Neural cell (in vitro differentiated cells): ENCODE results near the gene TXNL1. TPM values are rescaled to one million over a fixed set of nuclear protein-coding genes. Genes with fewer than 3 reads are reported as not detected.

Experiments used
- H2AFZ ChIP-seq: fragments of 200-600, 300-800 bp; sonication (generic), shearing (Covaris generic); 2 replicates; pipeline ENCODE4 v1.6.0; 2014; ENCODE audit warnings: low read depth, mild to moderate bottlenecking, antibody characterized with exemption, low read length, moderate library complexity
- H3F3A ChIP-seq: fragments of 200-600 bp; shearing (Covaris generic); 2 replicates; pipeline ENCODE4 v1.6.1; 2016; ENCODE audit warnings: mild to moderate bottlenecking, moderate library complexity, mixed read lengths, antibody characterized with exemption, low read length; ENCODE audit not compliant: insufficient read depth, poor library complexity, severe bottlenecking
- H3K27ac ChIP-seq: fragments of 200-600, 300-800 bp; sonication (generic), shearing (Covaris generic); 2 replicates; pipeline ENCODE4 v1.5.1; 2014; ENCODE audit warnings: mild to moderate bottlenecking, low read length, moderate library complexity
- H3K27me3 ChIP-seq: fragments of 300-800, 200-600 bp; sonication (generic), shearing (Covaris generic); 2 replicates; pipeline ENCODE4 v1.6.0; 2014; ENCODE audit warnings: mild to moderate bottlenecking, low read depth, low read length, moderate library complexity; ENCODE audit not compliant: insufficient read depth
- H3K36me3 ChIP-seq: fragments of 300-800, 200-600 bp; sonication (generic), shearing (Covaris generic); 2 replicates; pipeline ENCODE4 v1.5.1; 2014; ENCODE audit warnings: mild to moderate bottlenecking, antibody characterized with exemption, low read length, moderate library complexity; ENCODE audit not compliant: insufficient read depth
- H3K4me2 ChIP-seq: fragments of 300-800, 200-600 bp; sonication (generic), shearing (Covaris generic); 2 replicates; pipeline ENCODE4 v1.6.0; 2014; ENCODE audit warnings: mild to moderate bottlenecking, low read length
- H3K4me3 ChIP-seq: fragments of 300-800, 200-600 bp; sonication (generic), shearing (Covaris generic); 2 replicates; pipeline ENCODE4 v1.5.1; 2014; ENCODE audit warnings: mild to moderate bottlenecking, low read length, moderate library complexity
- H3K79me2 ChIP-seq: fragments of 200-600 bp; shearing (Covaris generic); replicated peaks from 2 replicates; pipeline ENCODE4 v1.6.0; 2014; ENCODE audit warnings: mild to moderate bottlenecking, low read length, moderate library complexity; ENCODE audit not compliant: insufficient read depth
- H3K9ac ChIP-seq: fragments of 300-800, 200-600 bp; sonication (generic), shearing (Covaris generic); 2 replicates; pipeline ENCODE4 v1.6.1; 2016; ENCODE audit warnings: mild to moderate bottlenecking, low read length, mixed read lengths
- H3K9me2 ChIP-seq: fragments of 200-600 bp; shearing (Covaris generic); 2 replicates; pipeline ENCODE4 v1.6.1; 2016; ENCODE audit warnings: mild to moderate bottlenecking, low read length, mixed read lengths; ENCODE audit not compliant: insufficient read depth
- H3K9me3 ChIP-seq: fragments of 200-600, 300-800 bp; sonication (generic), shearing (Covaris generic); 2 replicates; pipeline ENCODE4 v1.6.1; 2016; ENCODE audit warnings: mild to moderate bottlenecking, mixed run types, low read length, moderate library complexity, mixed read lengths
- H4K20me1 ChIP-seq: fragments of 200-600 bp; shearing (Covaris generic); 2 replicates; pipeline ENCODE4 v1.6.1; 2016; ENCODE audit warnings: mild to moderate bottlenecking, mixed run types; ENCODE audit not compliant: insufficient read depth
- EP300 ChIP-seq: fragments of 450-650 bp; conservative IDR thresholded peaks from 2 replicates; pipeline ENCODE4 v1.6.1; 2014; ENCODE audit warnings: antibody characterized with exemption, mild to moderate bottlenecking, moderate library complexity; ENCODE audit not compliant: poor library complexity, severe bottlenecking
- EZH2 ChIP-seq: fragments of 200-600, 300-800 bp; shearing (Covaris generic), sonication (generic); IDR thresholded peaks from 2 replicates; pipeline ENCODE4 v1.6.1; 2014; ENCODE audit warnings: antibody characterized with exemption, low read length, borderline replicate concordance, mild to moderate bottlenecking; ENCODE audit not compliant: insufficient read depth, poor library complexity, severe bottlenecking
- MXI1 ChIP-seq: fragments of 450-650 bp; conservative IDR thresholded peaks from 2 replicates; pipeline ENCODE4 v1.6.1; 2014; ENCODE audit warnings: antibody characterized with exemption, mild to moderate bottlenecking; ENCODE audit not compliant: poor library complexity, severe bottlenecking
- POLR2AphosphoS5 ChIP-seq: IDR thresholded peaks from 2 replicates; pipeline ENCODE4 v1.6.1; 2012
- RAD21 ChIP-seq: fragments of 450-650 bp; conservative IDR thresholded peaks from 2 replicates; pipeline ENCODE4 v1.6.1; 2014; ENCODE audit warnings: antibody characterized with exemption, mild to moderate bottlenecking, moderate library complexity
- REST ChIP-seq: IDR thresholded peaks from 2 replicates; pipeline ENCODE4 v1.6.1; 2012; ENCODE audit warnings: borderline replicate concordance
- SMC3 ChIP-seq: fragments of 450-650 bp; conservative IDR thresholded peaks from 2 replicates; pipeline ENCODE4 v1.6.1; 2014; ENCODE audit warnings: antibody characterized with exemption, mild to moderate bottlenecking, moderate library complexity; ENCODE audit not compliant: poor library complexity
- TAF1 ChIP-seq: IDR thresholded peaks from 2 replicates; pipeline ENCODE4 v1.6.1; 2012; ENCODE audit warnings: low read depth
- polyA plus RNA-seq: library from polyadenylated mRNA; depleted of rRNA; stranded (reverse); fragments of >200 nt; gene quantifications from 2 replicates; pipeline ENCODE4 v1.2.3, GENCODE V29; 2014
- TF ChIP-seq, protein P1 (sequence below): fragments of 450-650 bp; IDR thresholded peaks from 2 replicates; pipeline ENCODE4 v1.5.1; 2014; ENCODE audit warnings: antibody characterized with exemption, mild to moderate bottlenecking, moderate library complexity; ENCODE audit not compliant: poor library complexity, severe bottlenecking

The TXNL1 gene
- polyA plus RNA-seq, 1 donor from 2014 or later: 84.7 TPM

DNA sequence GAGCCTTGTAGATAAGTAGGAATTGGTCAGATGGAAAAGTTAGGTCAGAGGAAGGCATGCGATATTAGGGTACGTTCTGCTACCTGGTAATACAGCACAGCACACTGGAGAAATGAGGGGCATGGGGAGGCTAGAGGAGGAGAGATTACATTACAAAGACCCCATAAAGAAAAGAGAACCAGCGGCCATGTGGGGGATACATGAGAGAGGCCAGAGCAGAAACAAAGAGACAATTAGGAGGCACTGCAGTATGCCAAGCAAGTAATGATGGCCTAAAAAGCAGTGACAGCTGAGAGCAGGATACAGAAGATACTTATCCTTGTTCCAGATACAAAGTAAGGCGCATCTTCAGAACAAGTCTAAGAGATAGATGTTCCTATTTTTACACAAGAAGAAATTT, 40.0 kb downstream of the TXNL1 start:
- Histone ChIP-seq H3K4me2 (no peak overlapping the region), H3K9ac (no peak overlapping the region), H4K20me1 (no peaks in the 10 kb centered on the region), H3K4me3 (no peak overlapping the region), H3F3A (no peaks in the 10 kb centered on the region), H3K27me3 (no peaks in the 10 kb centered on the region), H2AFZ (no peak overlapping the region), H3K9me3 (no peaks in the 10 kb centered on the region), H3K36me3 (no peaks in the 10 kb centered on the region), H3K79me2 (no peaks in the 10 kb centered on the region), H3K27ac (no peak overlapping the region), H3K9me2 (no peaks in the 10 kb centered on the region)
- no peak for TF ChIP-seq REST
- TF ChIP-seq, protein P1, sequence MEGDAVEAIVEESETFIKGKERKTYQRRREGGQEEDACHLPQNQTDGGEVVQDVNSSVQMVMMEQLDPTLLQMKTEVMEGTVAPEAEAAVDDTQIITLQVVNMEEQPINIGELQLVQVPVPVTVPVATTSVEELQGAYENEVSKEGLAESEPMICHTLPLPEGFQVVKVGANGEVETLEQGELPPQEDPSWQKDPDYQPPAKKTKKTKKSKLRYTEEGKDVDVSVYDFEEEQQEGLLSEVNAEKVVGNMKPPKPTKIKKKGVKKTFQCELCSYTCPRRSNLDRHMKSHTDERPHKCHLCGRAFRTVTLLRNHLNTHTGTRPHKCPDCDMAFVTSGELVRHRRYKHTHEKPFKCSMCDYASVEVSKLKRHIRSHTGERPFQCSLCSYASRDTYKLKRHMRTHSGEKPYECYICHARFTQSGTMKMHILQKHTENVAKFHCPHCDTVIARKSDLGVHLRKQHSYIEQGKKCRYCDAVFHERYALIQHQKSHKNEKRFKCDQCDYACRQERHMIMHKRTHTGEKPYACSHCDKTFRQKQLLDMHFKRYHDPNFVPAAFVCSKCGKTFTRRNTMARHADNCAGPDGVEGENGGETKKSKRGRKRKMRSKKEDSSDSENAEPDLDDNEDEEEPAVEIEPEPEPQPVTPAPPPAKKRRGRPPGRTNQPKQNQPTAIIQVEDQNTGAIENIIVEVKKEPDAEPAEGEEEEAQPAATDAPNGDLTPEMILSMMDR: no peak
- TF ChIP-seq MXI1: no peak
- TF ChIP-seq EP300: no peak
- TF ChIP-seq TAF1: no peak
- no peak for TF ChIP-seq EZH2
- TF ChIP-seq SMC3: no peak
- no peak for TF ChIP-seq POLR2AphosphoS5

- H3K4me2 ChIP-seq: no peak overlapping the region
- no peaks in the 10 kb centered on the region for H3K79me2 ChIP-seq
- no peak overlapping the region for H3K27ac ChIP-seq
- H3F3A ChIP-seq: no peaks in the 10 kb centered on the region
- H4K20me1 ChIP-seq: no peaks in the 10 kb centered on the region
- H3K9ac ChIP-seq: no peak overlapping the region
- no peaks in the 10 kb centered on the region for H3K9me2 ChIP-seq
- TF ChIP-seq REST (no peak), RAD21 (no peak), SMC3 (no peak), MXI1 (no peak), POLR2AphosphoS5 (no peak), EZH2 (no peak), EP300 (no peak), TAF1 (no peak)
- TF ChIP-seq, protein P1: no peak
- no peaks in the 10 kb centered on the region for H3K36me3 ChIP-seq
- no peaks in the 10 kb centered on the region for H3K9me3 ChIP-seq
- no peak overlapping the region for H2AFZ ChIP-seq
- H3K27me3 ChIP-seq: no peaks in the 10 kb centered on the region
- H3K4me3 ChIP-seq: no peak overlapping the region
These were observed 44.5 kb downstream of the TXNL1 start for GRCh38 chr18:56593906-56594305.
